Measurements from ENCODE around the gene MN1.
"Not testable (repeated sequence)": the region's sequence is repeated elsewhere in the genome, so short reads cannot be mapped to it uniquely, and the experiment has no call there.

The MN1 gene

DNA sequence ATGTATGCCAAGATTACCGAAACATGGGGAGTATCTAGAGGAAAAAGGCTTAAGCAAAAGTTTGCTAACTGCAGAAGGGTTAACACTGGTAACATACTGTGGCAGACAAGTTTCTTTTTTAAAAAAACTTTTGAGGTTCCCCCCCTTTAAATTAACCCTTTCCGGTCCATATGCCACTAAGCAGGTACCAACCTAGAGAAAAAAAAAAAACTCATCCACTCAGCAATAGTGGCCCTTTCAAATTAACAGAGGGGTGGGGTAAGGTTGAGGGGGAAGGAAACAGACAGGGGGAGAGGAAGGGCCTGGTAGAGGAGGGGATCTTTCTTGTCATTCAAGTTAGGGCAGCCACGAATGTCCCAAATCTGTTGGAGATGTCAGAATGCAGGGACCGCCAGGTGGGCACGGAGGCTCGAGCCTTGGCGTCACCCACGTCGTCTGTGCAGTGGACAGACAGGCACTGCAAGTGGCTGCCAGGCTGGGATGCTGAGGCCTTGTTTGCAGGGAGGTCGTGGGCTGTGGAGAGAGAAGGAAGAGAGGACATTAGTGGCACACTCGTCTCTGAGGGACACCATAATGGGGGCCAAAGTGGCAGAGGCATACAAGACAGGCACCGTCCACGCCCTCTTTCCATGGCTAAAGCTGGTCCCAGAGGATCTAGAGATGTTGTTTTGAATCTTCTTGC is 50.8 kb downstream of the MN1 start:
- Histone ChIP-seq H3K27me3 (ENCODE audit: control insufficient read depth, insufficient read depth, low read length) (no peaks in the 10 kb centered on the region), H3K4me3 (ENCODE audit: low read length) (no peak overlapping the region), H3K27ac (ENCODE audit: low read length) (no peak overlapping the region), H3K9me3 (ENCODE audit: control insufficient read depth, insufficient read depth, low read length) (no peaks in the 10 kb centered on the region), H3K4me1 (ENCODE audit: control insufficient read depth, insufficient read depth, low read length) (peaks cover 9% of the 10 kb centered on the region; the same call in 1 of the 2 replicates), H3K36me3 (ENCODE audit: control insufficient read depth, insufficient read depth, low read length) (no peaks in the 10 kb centered on the region)
- WGBS (ENCODE audit: insufficient coverage, insufficient read length): no CpG with 5 or more reads among the region's 13 CpGs
- DNase-seq (ENCODE audit: low read depth, low spot score): no peak

DNA sequence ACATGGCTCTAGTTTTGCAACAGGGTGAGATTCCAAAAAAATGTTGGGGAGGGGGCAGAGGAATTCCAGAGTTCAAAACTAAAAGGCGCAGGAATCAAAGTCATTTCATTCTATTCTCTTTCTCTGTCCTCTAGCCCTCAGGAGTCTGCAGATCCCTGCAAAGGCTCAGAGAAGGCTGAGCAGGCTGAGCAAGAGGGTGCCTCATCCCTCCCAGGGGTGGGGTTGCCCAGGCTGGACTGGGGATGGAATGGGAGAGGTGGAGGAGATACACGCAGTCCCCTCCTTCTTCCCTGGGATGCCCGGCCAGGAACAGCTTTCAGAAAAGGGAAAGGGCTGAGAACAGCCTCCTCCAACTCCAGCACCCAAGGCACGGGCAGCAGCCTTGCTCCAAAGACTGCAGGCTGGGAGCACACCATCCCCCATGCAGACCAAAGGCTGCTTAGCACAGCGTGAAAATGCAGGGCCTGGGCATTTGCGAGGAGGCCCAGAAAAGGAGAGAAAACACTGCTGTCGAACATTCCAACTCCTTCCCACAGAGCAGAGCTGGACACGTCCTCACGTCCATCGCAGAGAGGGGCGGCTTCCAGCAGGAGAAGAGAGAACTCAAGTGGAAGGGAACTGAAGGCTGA is 51.8 kb downstream of the MN1 start:
- Histone ChIP-seq H3K27me3 (ENCODE audit: control insufficient read depth, insufficient read depth, low read length) (no peaks in the 10 kb centered on the region), H3K36me3 (ENCODE audit: control insufficient read depth, insufficient read depth, low read length) (no peaks in the 10 kb centered on the region), H3K4me1 (ENCODE audit: control insufficient read depth, insufficient read depth, low read length) (peaks cover 13% of the 10 kb centered on the region), H3K4me3 (ENCODE audit: low read length) (no peak overlapping the region), H3K27ac (ENCODE audit: low read length) (no peak overlapping the region), H3K9me3 (ENCODE audit: control insufficient read depth, insufficient read depth, low read length) (no peaks in the 10 kb centered on the region)
- no CpG with 5 or more reads among the region's 11 CpGs for WGBS (ENCODE audit: insufficient coverage, insufficient read length)
- no peak for DNase-seq (ENCODE audit: low read depth, low spot score)

DNA sequence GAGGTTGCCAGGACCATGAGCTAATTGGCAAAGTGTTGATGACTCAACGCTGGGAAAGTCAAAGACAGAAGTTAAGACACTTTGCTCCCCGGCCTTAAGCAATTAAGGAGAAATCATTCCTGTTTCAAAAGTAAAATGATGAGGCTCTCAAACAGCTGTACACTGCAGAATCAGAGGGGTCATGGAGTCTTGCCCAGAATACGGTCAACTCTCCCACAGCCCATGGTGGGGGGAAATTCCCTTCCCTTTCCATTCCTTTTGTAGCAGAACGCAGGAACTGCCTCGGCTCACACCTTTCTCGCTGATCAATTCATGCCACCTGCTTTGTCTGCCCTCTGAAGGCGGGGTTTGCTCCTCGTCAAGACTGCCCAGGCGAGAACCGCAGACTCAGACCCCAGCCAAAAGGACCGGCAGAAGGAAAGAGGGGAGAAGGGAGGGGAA is 52.8 kb downstream of the MN1 start:
- no peaks in the 10 kb centered on the region for H3K9me3 ChIP-seq (ENCODE audit: control insufficient read depth, insufficient read depth, low read length)
- no peaks in the 10 kb centered on the region for H3K36me3 ChIP-seq (ENCODE audit: control insufficient read depth, insufficient read depth, low read length)
- no peak for DNase-seq (ENCODE audit: low read depth, low spot score)
- no peak overlapping the region for H3K27ac ChIP-seq (ENCODE audit: low read length)
- H3K27me3 ChIP-seq (ENCODE audit: control insufficient read depth, insufficient read depth, low read length): no peaks in the 10 kb centered on the region
- H3K4me1 ChIP-seq (ENCODE audit: control insufficient read depth, insufficient read depth, low read length): peaks cover 13% of the 10 kb centered on the region
- no CpG with 5 or more reads among the region's 11 CpGs for WGBS (ENCODE audit: insufficient coverage, insufficient read length)
- no peak overlapping the region for H3K4me3 ChIP-seq (ENCODE audit: low read length)

DNA sequence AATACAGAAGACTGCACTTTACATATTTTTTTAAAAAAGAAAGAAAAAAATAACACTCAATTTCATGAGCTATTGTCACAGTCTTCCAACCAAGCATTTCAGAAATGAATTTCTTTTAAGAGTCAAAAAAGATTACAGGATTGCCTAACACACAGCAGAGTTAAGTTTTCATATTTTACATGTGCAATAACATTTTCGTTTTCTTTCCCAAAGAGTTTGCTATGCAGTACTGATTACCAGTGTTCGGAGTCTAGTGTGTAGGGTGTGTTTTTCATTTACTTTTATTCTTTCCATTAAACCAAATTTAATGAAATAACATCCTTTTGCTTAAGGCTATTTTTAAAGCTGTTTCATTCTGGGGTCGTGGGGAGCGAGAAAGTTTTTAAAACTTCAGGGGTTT is 53.2 kb downstream of the MN1 start:
- no peak for DNase-seq (ENCODE audit: low read depth, low spot score)
- H3K27ac ChIP-seq (ENCODE audit: low read length): no peak overlapping the region
- no CpG with 5 or more reads among the region's 4 CpGs for WGBS (ENCODE audit: insufficient coverage, insufficient read length)
- H3K4me1 ChIP-seq (ENCODE audit: control insufficient read depth, insufficient read depth, low read length): peaks cover 13% of the 10 kb centered on the region
- H3K27me3 ChIP-seq (ENCODE audit: control insufficient read depth, insufficient read depth, low read length): no peaks in the 10 kb centered on the region
- H3K4me3 ChIP-seq (ENCODE audit: low read length): no peak overlapping the region
- no peaks in the 10 kb centered on the region for H3K9me3 ChIP-seq (ENCODE audit: control insufficient read depth, insufficient read depth, low read length)
- no peaks in the 10 kb centered on the region for H3K36me3 ChIP-seq (ENCODE audit: control insufficient read depth, insufficient read depth, low read length)

DNA sequence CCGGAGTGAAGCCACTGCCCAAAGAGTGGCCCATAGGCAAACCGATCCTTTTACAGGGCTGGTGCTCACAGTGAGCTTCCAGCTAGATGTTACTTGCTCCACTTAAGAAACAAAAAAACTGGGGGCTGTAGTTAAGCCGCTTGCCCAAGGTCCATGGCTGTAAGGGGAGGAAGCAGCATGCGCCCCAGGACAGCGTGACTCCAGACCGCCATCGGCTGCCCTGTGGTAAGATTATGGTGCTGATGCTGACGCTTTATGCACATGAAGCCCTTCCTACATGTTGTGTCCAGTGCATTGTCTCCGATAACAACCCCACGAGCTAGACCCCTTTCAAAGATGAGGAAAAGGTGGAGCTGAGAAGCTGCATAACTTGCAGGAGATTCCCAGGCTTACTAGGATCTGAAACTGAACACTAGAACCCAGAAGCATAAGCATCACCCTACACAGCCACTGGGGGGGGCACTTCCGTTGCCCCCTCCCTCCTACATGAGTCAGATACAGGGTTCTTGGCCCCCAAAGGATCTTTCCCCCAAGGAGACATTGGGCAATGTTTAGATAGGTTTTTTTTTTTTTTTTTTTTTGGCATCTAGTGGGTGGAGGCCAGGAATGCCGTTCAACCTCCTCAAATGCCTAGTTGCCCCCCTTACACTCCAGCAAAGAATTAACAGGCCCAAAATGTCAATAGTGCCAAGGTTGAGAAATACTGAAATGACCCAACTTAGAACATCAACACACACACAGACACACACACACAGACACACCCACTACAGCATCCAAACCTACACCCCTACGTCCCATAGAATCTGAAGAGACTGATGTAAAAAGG is 53.9 kb downstream of the MN1 start:
- Histone ChIP-seq H3K27me3 (ENCODE audit: control insufficient read depth, insufficient read depth, low read length) (no peaks in the 10 kb centered on the region), H3K9me3 (ENCODE audit: control insufficient read depth, insufficient read depth, low read length) (no peaks in the 10 kb centered on the region), H3K27ac (ENCODE audit: low read length) (no peak overlapping the region), H3K36me3 (ENCODE audit: control insufficient read depth, insufficient read depth, low read length) (no peaks in the 10 kb centered on the region), H3K4me3 (ENCODE audit: low read length) (no peak overlapping the region), H3K4me1 (ENCODE audit: control insufficient read depth, insufficient read depth, low read length) (peaks cover 13% of the 10 kb centered on the region)
- no peak for DNase-seq (ENCODE audit: low read depth, low spot score)
- WGBS (ENCODE audit: insufficient coverage, insufficient read length): no CpG with 5 or more reads among the region's 13 CpGs

DNA sequence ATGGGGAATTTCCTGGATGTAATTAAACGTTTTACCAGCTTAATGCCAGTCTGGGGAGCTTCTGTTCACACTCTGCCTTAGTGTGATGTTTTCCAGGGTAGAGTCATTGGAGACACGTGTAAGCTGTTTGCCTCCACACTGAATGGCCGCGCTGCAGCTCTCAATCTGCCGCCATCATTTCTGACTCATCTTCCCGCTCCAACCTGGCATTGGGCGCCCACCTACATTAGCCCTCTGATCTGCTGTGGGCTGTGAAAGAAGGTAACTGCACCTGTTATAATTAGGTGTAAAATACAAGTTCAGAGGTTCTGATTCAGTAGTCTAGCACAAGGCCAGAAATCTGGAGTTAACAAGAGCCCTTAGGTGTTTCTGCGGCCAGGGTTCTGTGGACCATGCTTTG is 54.6 kb downstream of the MN1 start:
- H3K27ac ChIP-seq (ENCODE audit: low read length): no peak overlapping the region
- no peak overlapping the region for H3K4me3 ChIP-seq (ENCODE audit: low read length)
- H3K9me3 ChIP-seq (ENCODE audit: control insufficient read depth, insufficient read depth, low read length): no peaks in the 10 kb centered on the region
- peaks cover 13% of the 10 kb centered on the region for H3K4me1 ChIP-seq (ENCODE audit: control insufficient read depth, insufficient read depth, low read length)
- no CpG with 5 or more reads among the region's 8 CpGs for WGBS (ENCODE audit: insufficient coverage, insufficient read length)
- DNase-seq (ENCODE audit: low read depth, low spot score): no peak
- H3K27me3 ChIP-seq (ENCODE audit: control insufficient read depth, insufficient read depth, low read length): no peaks in the 10 kb centered on the region
- H3K36me3 ChIP-seq (ENCODE audit: control insufficient read depth, insufficient read depth, low read length): no peaks in the 10 kb centered on the region

DNA sequence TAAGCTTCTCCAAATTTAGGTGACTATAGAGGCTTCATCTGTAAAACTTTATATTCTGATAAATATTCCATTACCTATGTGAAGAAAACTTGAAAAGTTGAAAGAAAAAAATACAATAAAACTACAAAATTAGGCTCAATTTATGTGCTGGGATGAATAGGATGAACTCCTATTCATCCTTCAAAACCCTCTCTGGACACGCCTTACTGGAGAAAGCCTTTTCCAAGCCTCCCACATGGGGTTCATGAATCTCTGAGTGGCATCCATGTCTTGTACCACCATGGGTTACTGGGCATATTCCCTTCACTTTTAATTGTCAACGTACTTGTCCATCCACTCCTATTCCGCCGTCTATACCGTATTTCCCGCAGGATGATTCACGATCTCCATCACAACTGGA is 55.7 kb downstream of the MN1 start:
- H3K36me3 ChIP-seq (ENCODE audit: control insufficient read depth, insufficient read depth, low read length): peaks cover under 1% of the 10 kb centered on the region; the same call in 1 of the 2 replicates
- H3K4me3 ChIP-seq (ENCODE audit: low read length): no peak overlapping the region
- no peak overlapping the region for H3K27ac ChIP-seq (ENCODE audit: low read length)
- no peaks in the 10 kb centered on the region for H3K27me3 ChIP-seq (ENCODE audit: control insufficient read depth, insufficient read depth, low read length)
- H3K9me3 ChIP-seq (ENCODE audit: control insufficient read depth, insufficient read depth, low read length): no peaks in the 10 kb centered on the region
- peaks cover 12% of the 10 kb centered on the region for H3K4me1 ChIP-seq (ENCODE audit: control insufficient read depth, insufficient read depth, low read length)
- WGBS (ENCODE audit: insufficient coverage, insufficient read length): no CpG with 5 or more reads among the region's 7 CpGs
- DNase-seq (ENCODE audit: low read depth, low spot score): no peak

DNA sequence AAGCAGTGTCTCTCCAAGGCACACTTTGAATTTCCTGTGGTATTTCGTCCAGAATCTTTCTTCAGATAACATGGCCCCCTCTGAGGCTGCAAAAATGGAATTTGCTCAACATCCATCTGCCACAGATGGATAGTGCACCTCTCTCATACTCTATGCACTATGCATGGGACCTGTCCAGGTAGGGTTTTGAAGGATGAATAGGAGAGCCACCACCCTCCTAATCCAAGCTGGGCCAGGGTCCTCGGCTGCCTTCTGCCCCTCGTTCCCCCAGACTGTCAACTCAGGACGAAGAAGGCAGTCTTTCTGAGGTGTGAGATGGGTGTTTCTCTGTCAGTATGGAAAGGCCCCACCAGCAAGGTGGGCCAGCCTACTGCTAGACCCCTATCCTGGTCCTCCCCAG is 56.4 kb downstream of the MN1 start:
- H3K27ac ChIP-seq (ENCODE audit: low read length): no peak overlapping the region
- no peaks in the 10 kb centered on the region for H3K27me3 ChIP-seq (ENCODE audit: control insufficient read depth, insufficient read depth, low read length)
- DNase-seq (ENCODE audit: low read depth, low spot score): no peak
- H3K36me3 ChIP-seq (ENCODE audit: control insufficient read depth, insufficient read depth, low read length): peaks cover 3% of the 10 kb centered on the region; the same call in 1 of the 2 replicates
- no peak overlapping the region for H3K4me3 ChIP-seq (ENCODE audit: low read length)
- peaks cover 12% of the 10 kb centered on the region for H3K4me1 ChIP-seq (ENCODE audit: control insufficient read depth, insufficient read depth, low read length)
- H3K9me3 ChIP-seq (ENCODE audit: control insufficient read depth, insufficient read depth, low read length): no peaks in the 10 kb centered on the region
- no CpG with 5 or more reads among the region's 4 CpGs for WGBS (ENCODE audit: insufficient coverage, insufficient read length)

DNA sequence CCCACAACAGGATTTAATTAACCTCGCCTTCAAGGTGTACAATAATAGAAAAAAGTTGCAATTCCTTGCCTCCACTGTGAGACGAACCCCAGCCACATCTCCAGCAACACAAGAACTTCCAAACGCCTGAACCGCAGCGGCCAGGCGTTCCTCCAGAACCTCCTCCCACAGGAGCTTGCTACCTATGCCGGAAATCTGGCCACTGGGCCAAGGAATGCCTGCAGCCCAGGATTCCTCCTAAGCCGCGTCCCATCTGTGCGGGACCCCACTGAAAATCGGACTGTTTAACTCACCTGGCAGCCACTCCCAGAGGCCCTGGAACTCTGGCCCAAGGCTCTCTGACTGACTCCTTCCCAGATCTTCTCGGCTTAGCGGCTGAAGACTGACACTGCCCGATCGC is 57.5 kb downstream of the MN1 start:
- H3K36me3 ChIP-seq (ENCODE audit: control insufficient read depth, insufficient read depth, low read length); H3K27ac ChIP-seq (ENCODE audit: low read length); DNase-seq (ENCODE audit: low read depth, low spot score); H3K4me1 ChIP-seq (ENCODE audit: control insufficient read depth, insufficient read depth, low read length); H3K9me3 ChIP-seq (ENCODE audit: control insufficient read depth, insufficient read depth, low read length); H3K27me3 ChIP-seq (ENCODE audit: control insufficient read depth, insufficient read depth, low read length): not testable (repeated sequence)
- no CpG with 5 or more reads among the region's 15 CpGs for WGBS (ENCODE audit: insufficient coverage, insufficient read length)
- H3K4me3 ChIP-seq (ENCODE audit: low read length): peak overlapping the region; percentile 31; the same call in 1 of the 2 replicates

DNA sequence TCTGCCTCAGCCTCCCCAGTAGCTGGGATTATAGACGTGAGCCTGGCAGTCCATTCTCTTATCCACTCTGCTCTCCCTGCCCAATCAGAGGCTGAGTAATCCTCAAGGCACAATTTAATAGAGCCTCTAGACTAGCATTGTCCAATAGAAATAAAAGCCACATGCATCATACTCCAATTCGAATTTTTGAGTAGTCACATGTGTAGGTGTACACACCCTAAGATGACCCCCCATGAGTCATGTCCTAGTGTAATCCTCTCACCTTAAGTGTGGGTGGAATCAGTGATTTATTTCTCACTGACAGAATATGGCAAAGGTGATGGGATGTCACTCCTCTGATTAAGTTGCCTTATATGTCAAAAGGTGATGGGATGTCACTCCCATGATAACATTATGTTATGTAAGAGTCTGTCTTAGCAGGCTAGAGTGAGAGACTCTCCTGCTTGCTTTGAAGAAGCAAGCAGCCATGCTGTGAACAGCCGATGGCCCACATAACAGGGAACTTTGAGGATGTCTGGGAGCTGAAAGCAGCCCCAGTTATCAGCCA is 61.3 kb downstream of the MN1 start:
- H3K27ac ChIP-seq (ENCODE audit: low read length): no peak overlapping the region
- H3K27me3 ChIP-seq (ENCODE audit: control insufficient read depth, insufficient read depth, low read length): no peaks in the 10 kb centered on the region
- peaks cover 2% of the 10 kb centered on the region for H3K4me1 ChIP-seq (ENCODE audit: control insufficient read depth, insufficient read depth, low read length)
- no CpG with 5 or more reads among the region's 3 CpGs for WGBS (ENCODE audit: insufficient coverage, insufficient read length)
- peaks cover 13% of the 10 kb centered on the region for H3K36me3 ChIP-seq (ENCODE audit: control insufficient read depth, insufficient read depth, low read length)
- H3K4me3 ChIP-seq (ENCODE audit: low read length): no peak overlapping the region
- no peaks in the 10 kb centered on the region for H3K9me3 ChIP-seq (ENCODE audit: control insufficient read depth, insufficient read depth, low read length)
- DNase-seq (ENCODE audit: low read depth, low spot score): no peak
